ENCODE measurements around the gene HNRNPU.

The HNRNPU gene

GRCh38 chr1:244807138-244807537, 57.2 kb downstream of the HNRNPU start:
- H3K4me3 ChIP-seq (replicated peaks; ENCODE audit: low read depth, low read length) = no peak overlapping the region
- no peak for DNase-seq (ENCODE audit: extremely low read depth, low read depth)
- no peak for TF ChIP-seq CTCF (IDR thresholded peaks at IDR 0.05; ENCODE audit: low read depth, low read length, missing control alignments)

DNA sequence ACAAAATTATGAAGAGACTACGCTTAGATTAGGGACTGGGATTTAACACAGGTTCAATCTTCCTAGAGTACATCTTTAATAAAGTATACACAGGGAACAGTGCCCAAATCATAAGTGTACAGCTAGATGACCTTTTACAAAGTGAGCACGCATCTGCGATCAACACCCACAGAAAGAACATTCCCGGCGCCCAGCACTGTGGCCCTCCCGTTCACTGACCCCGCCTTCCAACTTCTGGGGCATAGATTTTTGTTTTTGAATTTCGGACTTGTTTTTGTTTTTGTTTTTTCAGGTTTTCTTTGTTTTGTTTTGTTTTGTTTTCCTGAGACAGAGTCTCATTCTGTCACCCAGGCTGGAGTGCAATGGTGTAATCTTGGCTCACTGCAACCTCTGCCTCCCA, 59.5 kb downstream of the HNRNPU start:
- H3K4me3 ChIP-seq (replicated peaks; ENCODE audit: low read depth, low read length) = no peak overlapping the region
- no peak for DNase-seq (ENCODE audit: extremely low read depth, low read depth)
- no peak for TF ChIP-seq CTCF (IDR thresholded peaks at IDR 0.05; ENCODE audit: low read depth, low read length, missing control alignments)

GRCh38 chr1:244802556-244803239, 61.6 kb downstream of the HNRNPU start:
- DNase-seq (ENCODE audit: extremely low read depth, low read depth) = no peak

GRCh38 chr1:244802041-244802440, 62.3 kb downstream of the HNRNPU start:
- no peak for DNase-seq (ENCODE audit: extremely low read depth, low read depth)
- no peak overlapping the region for H3K4me3 ChIP-seq (replicated peaks; ENCODE audit: low read depth, low read length)
- no peak for TF ChIP-seq CTCF (IDR thresholded peaks at IDR 0.05; ENCODE audit: low read depth, low read length, missing control alignments)

More at GRCh38 chr1:244802556-244803239, 61.6 kb downstream of the HNRNPU start:
- H3K4me3 ChIP-seq (replicated peaks; ENCODE audit: low read depth, low read length) = no peak overlapping the region
- no peak for TF ChIP-seq CTCF (IDR thresholded peaks at IDR 0.05; ENCODE audit: low read depth, low read length, missing control alignments)

DNA sequence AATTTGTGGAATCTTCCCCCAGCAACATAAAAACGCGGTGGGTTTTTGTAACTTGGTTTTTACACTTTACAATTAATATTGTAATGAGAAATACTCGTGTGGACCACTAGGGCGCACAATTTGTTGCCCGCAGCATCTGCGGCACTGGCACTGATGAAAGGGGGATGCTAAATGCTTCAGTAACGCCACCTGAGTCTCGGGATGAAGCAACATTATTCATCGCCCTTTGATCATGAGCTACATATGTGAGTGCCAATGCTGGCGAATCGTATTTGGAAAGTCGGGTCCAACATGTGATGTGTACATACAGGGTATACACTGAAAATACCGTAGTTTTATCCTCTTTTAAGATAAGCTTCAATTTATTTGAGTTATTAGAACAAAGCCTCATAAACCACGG, 63.1 kb downstream of the HNRNPU start:
- no peak overlapping the region for H3K4me3 ChIP-seq (replicated peaks; ENCODE audit: low read depth, low read length)
- peak; percentile 48 for TF ChIP-seq CTCF (IDR thresholded peaks at IDR 0.05; ENCODE audit: low read depth, low read length, missing control alignments)
- DNase-seq (ENCODE audit: extremely low read depth, low read depth) = no peak

DNA sequence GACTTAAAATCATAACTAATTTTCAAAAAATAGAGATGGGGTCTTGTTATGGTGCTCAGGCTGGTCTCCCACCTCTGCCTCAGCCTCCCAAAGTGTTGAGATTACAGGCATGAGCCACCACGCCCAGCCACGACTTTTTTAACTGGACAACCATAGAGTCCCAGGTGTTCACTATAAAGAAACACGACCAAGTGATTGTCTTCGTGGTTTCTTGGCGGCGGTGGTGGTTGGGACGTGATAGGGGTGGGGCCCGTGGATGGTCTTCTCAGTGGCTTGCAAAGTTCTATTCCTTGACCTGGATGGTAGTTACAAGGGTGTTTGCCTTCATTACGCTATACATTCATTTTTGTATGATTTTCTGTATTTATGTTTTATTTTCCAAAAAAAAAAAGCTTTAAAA, 63.5 kb downstream of the HNRNPU start:
- no peak overlapping the region for H3K4me3 ChIP-seq (replicated peaks; ENCODE audit: low read depth, low read length)
- no peak for DNase-seq (ENCODE audit: extremely low read depth, low read depth)
- no peak for TF ChIP-seq CTCF (IDR thresholded peaks at IDR 0.05; ENCODE audit: low read depth, low read length, missing control alignments)
